Suprapubic skin (tissue), 4 donors: ENCODE measurements around the gene STK10.

Experiments used
- CTCF ChIP-seq, 2 donors: fragments of 200-600 bp in 1 of 2; fragments of 450-650 bp in 1 of 2; sonication (generic) in 1 of 2; IDR thresholded peaks; one replicate each; pipeline ENCODE4 v1.5.1; 2016 to 2019; ENCODE audit warnings: antibody characterized with exemption in 2 of 2, mild to moderate bottlenecking in 1 of 2, moderate library complexity in 1 of 2
- POLR2A ChIP-seq, 2 donors: fragments of 450-650 bp; IDR thresholded peaks; one replicate each; pipeline ENCODE4 v1.6.1; 2017; ENCODE audit warnings: antibody characterized with exemption in 2 of 2, mild to moderate bottlenecking in 2 of 2, moderate library complexity in 2 of 2
- POLR2AphosphoS5 ChIP-seq, 3 donors: sonication (generic); formaldehyde crosslinking; IDR thresholded peaks; one replicate each; pipeline ENCODE4 v1.6.1; 2017; ENCODE audit warnings: antibody characterized with exemption in 3 of 3

GRCh38 chr5:172050080-172050479 lies 137.9 kb downstream of the STK10 start:
- TF ChIP-seq POLR2A (IDR thresholded peaks at IDR 0.05), result no peak
- no peak for TF ChIP-seq CTCF (IDR thresholded peaks at IDR 0.05)
- TF ChIP-seq POLR2AphosphoS5 (IDR thresholded peaks at IDR 0.05), result no peak
